ENCODE data around the gene UBE2I. TPM values are rescaled to one million over a fixed set of nuclear protein-coding genes. Genes with fewer than 3 reads are reported as not detected.

UBE2I gene
- total and polyA plus RNA-seq, 2 donors from 2014 or later: 62.2 to 97.1 TPM

DNA sequence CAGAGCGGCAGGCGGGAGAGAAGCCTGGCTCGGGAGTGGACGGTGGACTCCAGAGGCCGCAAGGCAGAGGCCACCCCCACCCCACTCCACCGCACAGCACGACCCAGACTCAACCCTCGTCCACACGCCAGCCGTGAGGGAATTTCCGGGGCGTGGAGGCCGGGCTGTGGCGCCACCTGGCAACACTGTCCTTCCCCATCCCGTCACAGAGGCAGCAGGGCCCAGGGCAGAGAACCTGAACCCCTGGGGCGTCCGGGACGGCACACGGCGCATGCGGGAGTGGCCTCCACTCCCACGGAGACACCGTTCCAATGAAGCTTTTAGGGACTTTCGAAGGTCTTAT lies 65.8 kb downstream of the UBE2I start:
- TF ChIP-seq, protein P1, sequence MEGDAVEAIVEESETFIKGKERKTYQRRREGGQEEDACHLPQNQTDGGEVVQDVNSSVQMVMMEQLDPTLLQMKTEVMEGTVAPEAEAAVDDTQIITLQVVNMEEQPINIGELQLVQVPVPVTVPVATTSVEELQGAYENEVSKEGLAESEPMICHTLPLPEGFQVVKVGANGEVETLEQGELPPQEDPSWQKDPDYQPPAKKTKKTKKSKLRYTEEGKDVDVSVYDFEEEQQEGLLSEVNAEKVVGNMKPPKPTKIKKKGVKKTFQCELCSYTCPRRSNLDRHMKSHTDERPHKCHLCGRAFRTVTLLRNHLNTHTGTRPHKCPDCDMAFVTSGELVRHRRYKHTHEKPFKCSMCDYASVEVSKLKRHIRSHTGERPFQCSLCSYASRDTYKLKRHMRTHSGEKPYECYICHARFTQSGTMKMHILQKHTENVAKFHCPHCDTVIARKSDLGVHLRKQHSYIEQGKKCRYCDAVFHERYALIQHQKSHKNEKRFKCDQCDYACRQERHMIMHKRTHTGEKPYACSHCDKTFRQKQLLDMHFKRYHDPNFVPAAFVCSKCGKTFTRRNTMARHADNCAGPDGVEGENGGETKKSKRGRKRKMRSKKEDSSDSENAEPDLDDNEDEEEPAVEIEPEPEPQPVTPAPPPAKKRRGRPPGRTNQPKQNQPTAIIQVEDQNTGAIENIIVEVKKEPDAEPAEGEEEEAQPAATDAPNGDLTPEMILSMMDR (IDR thresholded peaks at IDR 0.05; ENCODE audit: borderline replicate concordance, extremely low read depth, insufficient read depth): no peak
- Histone ChIP-seq H3K4me1 (ENCODE audit: control insufficient read depth in 2 of 3, insufficient read depth in 2 of 3, low read depth in 1 of 3, low read length in 3 of 3) (peaks cover 0 to 11% (median 6%) of the 10 kb centered on the region in 3 donors), H3K27me3 (ENCODE audit: control insufficient read depth, insufficient read depth, low read length) (no peaks in the 10 kb centered on the region), H3K36me3 (ENCODE audit: control insufficient read depth in 2 of 3, insufficient read depth in 3 of 3, low read length in 3 of 3) (no peaks in the 10 kb centered on the region), H3K27ac (ENCODE audit: low read depth in 2 of 2, low read length in 2 of 2) (no peak overlapping the region), H3K9ac (ENCODE audit: low read length in 3 of 3) (no peak overlapping the region), H3K4me3 (ENCODE audit: low read length in 3 of 3) (no peak overlapping the region), H3K9me3 (ENCODE audit: control insufficient read depth in 2 of 3, insufficient read depth in 1 of 3, low read length in 3 of 3) (no peaks in the 10 kb centered on the region)
- DNase-seq: no peak
- intact Hi-C loops (cut with DNase I): no loop called here
- no peak for FAIRE-seq

DNA sequence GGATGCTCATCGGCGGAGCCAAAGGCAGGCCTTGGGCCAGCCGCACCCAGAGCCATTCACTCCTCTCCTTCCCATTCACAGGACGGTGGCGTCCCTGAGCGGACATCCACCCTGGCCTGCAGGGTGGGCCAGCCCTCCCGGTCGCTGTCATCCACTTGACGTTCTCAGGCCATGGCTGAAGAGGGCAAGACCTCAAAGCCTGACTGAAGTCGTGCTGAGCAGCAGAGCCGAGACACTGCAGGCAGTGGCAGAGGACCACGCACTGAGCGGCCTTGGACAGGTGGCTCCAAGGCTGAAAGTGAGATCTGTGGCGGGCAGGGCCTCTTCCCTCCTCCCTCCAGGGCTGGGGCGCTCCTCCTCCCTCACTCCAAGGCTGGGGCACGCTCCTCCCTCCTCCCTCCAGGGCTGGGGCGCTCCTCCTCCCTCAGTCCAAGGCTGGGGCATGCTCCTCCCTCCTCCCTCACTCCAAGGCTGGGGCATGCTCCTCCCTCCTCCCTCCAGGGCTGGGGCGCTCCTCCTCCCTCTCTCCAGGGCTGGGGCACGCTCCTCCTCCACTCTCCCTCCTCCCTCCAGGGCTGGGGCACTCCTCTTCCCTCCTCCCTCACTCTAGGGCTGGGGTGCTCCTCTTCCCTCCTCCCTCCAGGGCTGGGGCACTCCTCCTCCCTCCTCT lies 66.4 kb downstream of the UBE2I start:
- Histone ChIP-seq H3K27me3 (ENCODE audit: control insufficient read depth, insufficient read depth, low read length) (no peaks in the 10 kb centered on the region), H3K4me1 (ENCODE audit: control insufficient read depth in 2 of 3, insufficient read depth in 2 of 3, low read depth in 1 of 3, low read length in 3 of 3) (peaks cover 0 to 11% (median 6%) of the 10 kb centered on the region in 3 donors), H3K36me3 (ENCODE audit: control insufficient read depth in 2 of 3, insufficient read depth in 3 of 3, low read length in 3 of 3) (peaks cover 0 to under 1% (median 0%) of the 10 kb centered on the region in 3 donors), H3K9ac (ENCODE audit: low read length in 3 of 3) (no peak overlapping the region), H3K27ac (ENCODE audit: low read depth in 2 of 2, low read length in 2 of 2) (no peak overlapping the region), H3K9me3 (ENCODE audit: control insufficient read depth in 2 of 3, insufficient read depth in 1 of 3, low read length in 3 of 3) (no peaks in the 10 kb centered on the region), H3K4me3 (ENCODE audit: low read length in 3 of 3) (no peak overlapping the region)
- DNase-seq: no peak
- intact Hi-C loops (cut with DNase I): no loop called here
- TF ChIP-seq, protein P1 (IDR thresholded peaks at IDR 0.05; ENCODE audit: borderline replicate concordance, extremely low read depth, insufficient read depth): no peak
- no peak for FAIRE-seq

Other genes starting within 250 kb of the UBE2I start
- gene SSTR5, start 236.9 kb upstream of the UBE2I start, total RNA-seq: 6.7 TPM
- not detected for gene SSTR5, start 236.9 kb upstream of the UBE2I start, polyA plus RNA-seq (ENCODE audit: insufficient read depth, low read depth, low replicate concordance)
- not detected for gene C1QTNF8, start 213.4 kb upstream of the UBE2I start, total RNA-seq
- gene C1QTNF8, start 213.4 kb upstream of the UBE2I start, polyA plus RNA-seq (ENCODE audit: insufficient read depth, low read depth, low replicate concordance): not detected
- 20.6 TPM for gene CACNA1H, start 156.5 kb upstream of the UBE2I start, total RNA-seq
- 6.4 TPM for gene CACNA1H, start 156.5 kb upstream of the UBE2I start, polyA plus RNA-seq (ENCODE audit: insufficient read depth, low read depth, low replicate concordance)
- 3.4 TPM for gene TPSG1, start 84.4 kb upstream of the UBE2I start, total RNA-seq
- gene TPSG1, start 84.4 kb upstream of the UBE2I start, polyA plus RNA-seq (ENCODE audit: insufficient read depth, low read depth, low replicate concordance): 0.86 TPM
- 141 TPM for gene TPSB2, start 79.5 kb upstream of the UBE2I start, total RNA-seq
- not detected for gene TPSB2, start 79.5 kb upstream of the UBE2I start, polyA plus RNA-seq (ENCODE audit: insufficient read depth, low read depth, low replicate concordance)
- 156 TPM for gene TPSAB1, start 68.9 kb upstream of the UBE2I start, total RNA-seq
- 1.6 TPM for gene TPSAB1, start 68.9 kb upstream of the UBE2I start, polyA plus RNA-seq (ENCODE audit: insufficient read depth, low read depth, low replicate concordance)
- 7.9 TPM for gene TPSD1, start 53.6 kb upstream of the UBE2I start, total RNA-seq
- gene TPSD1, start 53.6 kb upstream of the UBE2I start, polyA plus RNA-seq (ENCODE audit: insufficient read depth, low read depth, low replicate concordance): not detected
- gene BAIAP3, start 24.0 kb downstream of the UBE2I start, total RNA-seq: 8.0 TPM
- 8.2 TPM for gene BAIAP3, start 24.0 kb downstream of the UBE2I start, polyA plus RNA-seq (ENCODE audit: insufficient read depth, low read depth, low replicate concordance)
- gene TSR3, start 42.2 kb downstream of the UBE2I start, total RNA-seq: 44.8 TPM
- gene TSR3, start 42.2 kb downstream of the UBE2I start, polyA plus RNA-seq (ENCODE audit: insufficient read depth, low read depth, low replicate concordance): 95.4 TPM
- gene GNPTG, start 42.3 kb downstream of the UBE2I start, total RNA-seq: 88.7 TPM
- 138 TPM for gene GNPTG, start 42.3 kb downstream of the UBE2I start, polyA plus RNA-seq (ENCODE audit: insufficient read depth, low read depth, low replicate concordance)
- 26.0 TPM for gene UNKL, start 105.1 kb downstream of the UBE2I start, total RNA-seq
- gene UNKL, start 105.1 kb downstream of the UBE2I start, polyA plus RNA-seq (ENCODE audit: insufficient read depth, low read depth, low replicate concordance): 5.5 TPM
- 13.8 TPM for gene UQCC4, start 111.1 kb downstream of the UBE2I start, total RNA-seq
- 27.1 TPM for gene UQCC4, start 111.1 kb downstream of the UBE2I start, polyA plus RNA-seq (ENCODE audit: insufficient read depth, low read depth, low replicate concordance)
- not detected for gene PERCC1, start 121.4 kb downstream of the UBE2I start, total RNA-seq
- gene PERCC1, start 121.4 kb downstream of the UBE2I start, polyA plus RNA-seq (ENCODE audit: insufficient read depth, low read depth, low replicate concordance): not detected
- 2.8 TPM for gene CCDC154, start 134.9 kb downstream of the UBE2I start, total RNA-seq
- gene CCDC154, start 134.9 kb downstream of the UBE2I start, polyA plus RNA-seq (ENCODE audit: insufficient read depth, low read depth, low replicate concordance): 1.8 TPM
- gene CLCN7, start 165.4 kb downstream of the UBE2I start, total RNA-seq: 92.5 TPM
- 38.9 TPM for gene CLCN7, start 165.4 kb downstream of the UBE2I start, polyA plus RNA-seq (ENCODE audit: insufficient read depth, low read depth, low replicate concordance)
- not detected for gene PTX4, start 179.3 kb downstream of the UBE2I start, total RNA-seq
- not detected for gene PTX4, start 179.3 kb downstream of the UBE2I start, polyA plus RNA-seq (ENCODE audit: insufficient read depth, low read depth, low replicate concordance)
- gene TELO2, start 183.7 kb downstream of the UBE2I start, total RNA-seq: 37.4 TPM
- gene TELO2, start 183.7 kb downstream of the UBE2I start, polyA plus RNA-seq (ENCODE audit: insufficient read depth, low read depth, low replicate concordance): 27.7 TPM
- 40.9 TPM for gene TMEM204, start 224.0 kb downstream of the UBE2I start, total RNA-seq
- gene TMEM204, start 224.0 kb downstream of the UBE2I start, polyA plus RNA-seq (ENCODE audit: insufficient read depth, low read depth, low replicate concordance): 49.5 TPM